Epithelial cell of esophagus (primary cell): ENCODE results near the gene SYNE3.

ENCODE experiments used
- DNase-seq: peaks from one replicate; pipeline ENCODE4 v3.0.0; 2010; ENCODE audit warnings: low read depth
- H3K4me3 ChIP-seq: 2 replicates; pipeline ENCODE4 v1.5.1; 2011; ENCODE audit warnings: mild to moderate bottlenecking, low read length, control low read depth
- TF ChIP-seq, protein P1 (sequence below): IDR thresholded peaks from 2 replicates; pipeline ENCODE4 v1.5.1; 2011; ENCODE audit warnings: low read depth, mild to moderate bottlenecking, low read length, control low read depth, inconsistent platforms; ENCODE audit not compliant: insufficient read depth; ENCODE audit errors: missing control alignments

The SYNE3 gene

GRCh38 chr14:95523815-95524448, 7.5 kb upstream of the SYNE3 start:
- TF ChIP-seq, protein P1, sequence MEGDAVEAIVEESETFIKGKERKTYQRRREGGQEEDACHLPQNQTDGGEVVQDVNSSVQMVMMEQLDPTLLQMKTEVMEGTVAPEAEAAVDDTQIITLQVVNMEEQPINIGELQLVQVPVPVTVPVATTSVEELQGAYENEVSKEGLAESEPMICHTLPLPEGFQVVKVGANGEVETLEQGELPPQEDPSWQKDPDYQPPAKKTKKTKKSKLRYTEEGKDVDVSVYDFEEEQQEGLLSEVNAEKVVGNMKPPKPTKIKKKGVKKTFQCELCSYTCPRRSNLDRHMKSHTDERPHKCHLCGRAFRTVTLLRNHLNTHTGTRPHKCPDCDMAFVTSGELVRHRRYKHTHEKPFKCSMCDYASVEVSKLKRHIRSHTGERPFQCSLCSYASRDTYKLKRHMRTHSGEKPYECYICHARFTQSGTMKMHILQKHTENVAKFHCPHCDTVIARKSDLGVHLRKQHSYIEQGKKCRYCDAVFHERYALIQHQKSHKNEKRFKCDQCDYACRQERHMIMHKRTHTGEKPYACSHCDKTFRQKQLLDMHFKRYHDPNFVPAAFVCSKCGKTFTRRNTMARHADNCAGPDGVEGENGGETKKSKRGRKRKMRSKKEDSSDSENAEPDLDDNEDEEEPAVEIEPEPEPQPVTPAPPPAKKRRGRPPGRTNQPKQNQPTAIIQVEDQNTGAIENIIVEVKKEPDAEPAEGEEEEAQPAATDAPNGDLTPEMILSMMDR: no peak
- DNase-seq: peak; percentile 59
- no peak overlapping the region for H3K4me3 ChIP-seq

DNA sequence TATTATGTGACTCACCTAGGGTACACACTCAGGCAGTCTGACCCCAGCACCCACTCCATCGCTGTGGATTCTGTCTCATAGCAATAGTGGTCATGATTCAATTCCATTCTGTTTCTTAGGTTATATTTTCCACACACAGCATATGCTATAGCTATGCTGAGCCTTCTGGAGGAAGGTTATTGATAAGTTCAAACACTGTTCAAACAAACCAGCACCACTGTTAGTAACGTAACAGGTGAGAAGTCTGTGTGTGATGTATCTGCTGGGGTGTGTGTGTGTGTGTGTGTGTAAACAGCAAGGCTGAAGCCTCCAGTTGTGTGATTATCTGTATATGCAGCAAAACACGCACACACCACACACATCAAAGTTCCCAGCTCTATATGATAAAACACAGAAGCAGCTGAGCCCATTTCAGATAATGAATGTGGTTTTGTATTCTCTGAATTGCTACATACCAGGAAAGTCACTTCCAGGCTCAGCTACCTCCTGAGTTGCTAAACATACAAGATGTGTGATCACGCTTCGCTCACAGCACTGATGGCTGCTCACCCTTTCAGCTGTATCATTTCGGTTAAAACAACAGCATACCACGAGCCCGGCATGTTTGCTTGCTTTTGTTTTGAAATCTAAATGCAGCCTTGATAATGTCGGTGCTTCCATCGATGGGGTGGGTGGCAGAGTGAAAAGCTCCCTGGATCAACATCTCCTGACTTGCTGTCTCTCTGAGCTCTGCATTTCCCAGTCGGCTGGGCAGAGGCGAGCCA, 6.8 kb upstream of the SYNE3 start:
- H3K4me3 ChIP-seq: no peak overlapping the region
- TF ChIP-seq, protein P1: no peak
- no peak for DNase-seq

DNA sequence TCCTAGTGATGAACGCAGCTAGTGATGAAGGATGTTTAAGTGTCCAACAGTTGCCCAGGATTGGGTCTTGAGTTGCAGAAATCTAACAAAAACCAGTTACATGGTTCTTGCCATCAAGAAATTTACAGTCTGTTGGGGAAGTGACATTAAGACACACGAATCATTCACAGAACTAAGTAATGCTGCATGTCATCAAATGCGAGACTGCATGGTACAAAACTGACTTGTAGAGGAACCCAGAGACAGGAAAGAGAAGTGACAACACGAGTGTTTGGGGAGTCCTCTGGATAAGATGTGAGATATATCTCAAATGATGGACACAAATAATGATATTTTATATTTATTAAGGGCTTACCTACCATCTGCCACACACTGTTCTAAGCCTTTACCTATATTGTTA, 6.1 kb upstream of the SYNE3 start:
- H3K4me3 ChIP-seq: no peak overlapping the region
- TF ChIP-seq, protein P1: no peak

GRCh38 chr14:95522116-95522515, 5.7 kb upstream of the SYNE3 start:
- no peak for DNase-seq
- no peak overlapping the region for H3K4me3 ChIP-seq
- TF ChIP-seq, protein P1: no peak

More for the DNA sequence above, 6.1 kb upstream of the SYNE3 start:
- no peak for DNase-seq

DNA sequence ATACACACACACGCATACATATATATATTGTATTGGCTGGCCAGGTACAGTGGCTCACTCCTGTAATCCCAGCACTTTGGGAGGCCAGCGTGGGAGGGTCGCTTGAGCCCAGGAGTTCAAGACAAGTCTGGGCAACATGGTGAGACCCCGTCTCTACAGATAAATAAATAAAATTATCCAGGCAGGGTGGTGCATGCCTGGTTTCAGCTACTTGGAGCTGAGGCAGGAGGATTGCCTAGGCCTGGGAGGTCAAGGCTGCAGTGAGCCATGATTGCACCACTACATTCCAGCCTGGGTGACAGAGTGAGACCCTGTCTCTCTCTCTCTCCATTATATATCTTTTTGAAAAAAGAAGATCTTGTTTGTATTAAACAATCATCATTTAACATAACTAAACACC, 4.6 kb upstream of the SYNE3 start:
- DNase-seq: no peak
- no peak overlapping the region for H3K4me3 ChIP-seq
- TF ChIP-seq, protein P1: no peak

DNA sequence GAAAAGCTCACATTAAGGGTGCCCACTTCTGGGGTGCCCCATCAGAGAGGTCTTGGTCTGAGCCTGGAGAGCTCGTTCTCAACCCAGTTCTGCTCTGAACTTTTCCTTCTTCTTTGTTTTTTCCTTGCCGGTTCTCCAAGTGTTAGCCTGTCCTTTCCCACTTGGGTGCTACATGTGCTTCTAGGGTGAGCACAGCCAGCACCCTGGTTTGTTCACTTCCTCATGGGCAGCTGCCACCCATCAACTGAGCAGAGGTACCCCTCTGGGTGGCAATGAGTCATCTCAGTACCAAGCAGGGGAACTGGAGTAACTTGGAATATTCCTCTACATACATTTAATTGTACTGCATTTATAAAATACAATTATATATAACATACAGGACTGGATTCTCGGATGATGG, 3.9 kb upstream of the SYNE3 start:
- DNase-seq: no peak
- H3K4me3 ChIP-seq: no peak overlapping the region
- TF ChIP-seq, protein P1: no peak

GRCh38 chr14:95519699-95520098, 3.2 kb upstream of the SYNE3 start:
- peak; percentile 58 for DNase-seq
- no peak overlapping the region for H3K4me3 ChIP-seq
- TF ChIP-seq, protein P1: no peak
